Fibroblast of skin of abdomen (primary cell): Measurements from ENCODE around the gene ADGRA3.
"Not testable (repeated sequence)": the region's sequence is repeated elsewhere in the genome, so short reads cannot be mapped to it uniquely, and the experiment has no call there.

ENCODE experiments used
- DNase-seq: peaks from one replicate; pipeline ENCODE4 v3.0.0-alpha.2; 2013

Gene ADGRA3

GRCh38 chr4:22480675-22481327 lies 35.1 kb downstream of the ADGRA3 start:
- DNase-seq = no peak

DNA sequence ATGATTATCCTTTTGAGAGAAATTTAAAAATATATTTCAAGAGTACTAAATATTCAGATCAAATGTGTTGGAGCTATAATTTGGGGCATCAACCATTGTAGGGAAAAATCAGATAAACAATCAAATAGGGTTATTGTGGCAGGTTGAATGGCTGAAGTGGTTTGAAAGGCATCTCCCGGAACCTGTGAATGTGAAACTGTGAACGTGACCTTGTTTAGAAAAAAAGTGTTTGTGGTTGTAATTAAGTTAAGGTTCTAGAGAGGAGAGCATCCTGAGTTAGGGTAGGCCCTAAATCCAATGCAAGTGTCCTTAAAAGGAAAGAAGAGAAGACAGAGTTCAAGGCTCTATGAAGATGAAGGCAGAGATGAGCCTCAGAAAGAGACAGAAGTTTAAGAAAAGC lies 37.4 kb downstream of the ADGRA3 start:
- no peak for DNase-seq

DNA sequence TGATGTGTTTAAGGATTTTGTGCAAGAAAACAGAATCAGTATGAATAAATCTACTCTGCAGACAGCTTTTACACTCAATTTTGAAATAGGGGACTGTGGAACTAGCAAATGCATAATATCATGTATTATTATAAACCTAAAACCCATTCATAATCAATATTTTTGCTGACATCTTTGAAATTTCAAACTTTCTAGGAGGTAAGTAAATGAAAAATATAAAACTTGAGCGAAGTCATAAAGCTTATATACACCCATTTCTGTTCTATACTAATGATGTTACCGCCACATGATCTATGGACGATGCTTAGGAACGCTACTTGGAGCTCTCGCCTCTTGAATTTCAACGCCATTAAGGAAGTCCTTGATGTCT lies 38.1 kb downstream of the ADGRA3 start:
- no peak for DNase-seq

- DNase-seq = no peak
Observed at GRCh38 chr4:22477136-22477812, 38.6 kb downstream of the ADGRA3 start.

- DNase-seq = no peak
Observed at GRCh38 chr4:22476011-22476410, 39.9 kb downstream of the ADGRA3 start.

- DNase-seq = not testable (repeated sequence)
Observed at GRCh38 chr4:22475311-22475646, 40.6 kb downstream of the ADGRA3 start.

DNA sequence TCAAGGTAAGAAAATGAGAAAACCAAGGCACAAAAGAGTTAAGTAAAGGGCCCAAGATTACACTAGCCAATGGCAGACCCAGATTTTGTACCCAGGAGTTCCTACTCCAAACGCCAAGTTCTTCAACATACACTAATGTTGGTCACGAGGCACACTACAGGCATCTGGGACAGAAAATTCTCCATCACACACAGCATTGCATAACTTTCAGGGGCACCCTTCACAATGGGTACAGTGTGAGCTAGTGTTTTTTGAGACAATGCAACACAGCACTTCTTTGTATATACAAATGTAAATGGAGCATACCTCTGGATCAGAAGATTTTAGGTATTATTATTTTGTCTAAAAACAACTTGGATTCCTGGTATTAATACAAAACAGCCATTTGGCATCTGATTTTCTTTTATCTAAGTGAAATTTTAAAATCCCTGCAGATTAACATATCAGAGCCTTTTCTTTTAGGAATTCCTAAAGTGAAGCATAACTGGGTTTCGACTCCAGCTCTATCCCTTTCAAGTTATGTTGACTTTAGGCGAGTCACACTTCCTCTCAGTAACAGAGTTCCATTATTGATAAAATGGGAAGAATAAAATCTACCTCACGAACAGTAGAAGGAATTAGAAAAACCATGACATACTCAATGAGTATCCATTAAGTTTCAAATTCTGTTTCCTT lies 41.1 kb downstream of the ADGRA3 start:
- peak; percentile 47 for DNase-seq

- DNase-seq = peak; percentile 82
Observed at GRCh38 chr4:22473268-22473667, 42.6 kb downstream of the ADGRA3 start.

DNA sequence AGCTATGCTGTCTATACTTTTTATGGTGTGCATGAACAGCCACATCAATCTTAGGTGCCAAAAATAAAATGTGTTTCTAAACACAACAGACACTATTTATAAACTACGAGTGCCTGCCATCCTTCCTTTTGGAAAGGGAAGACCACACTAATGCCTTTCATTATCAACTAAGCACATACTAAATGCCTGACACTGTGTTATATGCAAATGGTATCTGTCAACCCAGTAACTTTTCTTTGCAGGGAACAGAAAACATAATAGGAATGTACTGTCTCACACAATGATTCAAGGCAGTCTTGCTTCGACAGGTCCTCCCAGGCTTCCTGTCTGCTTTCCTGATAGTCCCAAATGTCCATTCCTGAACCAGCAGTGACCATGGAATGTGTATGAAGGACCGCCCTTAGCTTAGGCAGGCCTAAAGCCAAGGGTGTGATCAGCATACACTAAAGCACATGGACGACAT lies 43.8 kb downstream of the ADGRA3 start:
- DNase-seq = peak; percentile 12

GRCh38 chr4:22471419-22471818 lies 44.4 kb downstream of the ADGRA3 start:
- DNase-seq = no peak

DNA sequence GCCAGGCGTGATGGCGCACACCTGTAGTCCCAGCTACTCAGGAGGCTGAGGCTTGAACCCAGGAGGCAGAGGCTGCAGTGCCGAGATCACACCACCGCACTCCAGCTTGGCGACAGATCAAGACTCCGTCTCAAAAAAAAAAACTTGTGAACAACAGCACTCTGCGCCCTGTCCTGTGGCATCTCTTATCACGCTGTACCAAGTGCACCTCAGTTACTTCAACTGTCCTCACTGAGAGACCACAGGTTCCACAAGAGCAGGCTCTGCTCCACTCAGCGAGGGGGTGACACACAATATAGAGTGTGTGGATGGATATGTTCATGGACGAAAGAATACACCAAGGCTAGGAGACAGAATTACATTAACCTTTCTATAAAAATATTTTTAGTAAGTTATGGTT lies 49.3 kb downstream of the ADGRA3 start:
- DNase-seq = no peak

DNA sequence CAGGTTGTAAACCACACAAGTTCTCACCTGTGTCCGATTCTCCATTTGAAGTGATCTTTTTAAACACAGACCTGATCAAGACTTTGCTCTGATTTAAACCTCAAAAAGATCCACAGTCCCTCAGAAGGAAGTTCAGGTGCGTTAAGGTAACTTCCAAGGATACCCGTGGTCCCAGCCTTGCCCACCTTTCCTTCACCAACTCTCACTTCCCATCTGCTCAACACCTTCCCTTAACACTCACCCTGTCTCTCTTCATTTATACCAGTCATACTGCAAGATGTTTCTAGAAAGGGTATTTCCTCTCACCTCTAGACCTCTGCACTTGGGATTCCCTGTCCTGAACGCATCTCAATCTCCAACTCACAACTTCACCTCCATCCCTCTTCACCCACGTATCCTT lies 49.9 kb downstream of the ADGRA3 start:
- DNase-seq = no peak

GRCh38 chr4:22465349-22465748 lies 50.5 kb downstream of the ADGRA3 start:
- no peak for DNase-seq

- DNase-seq = no peak
Observed at GRCh38 chr4:22463179-22463578, 52.7 kb downstream of the ADGRA3 start.

DNA sequence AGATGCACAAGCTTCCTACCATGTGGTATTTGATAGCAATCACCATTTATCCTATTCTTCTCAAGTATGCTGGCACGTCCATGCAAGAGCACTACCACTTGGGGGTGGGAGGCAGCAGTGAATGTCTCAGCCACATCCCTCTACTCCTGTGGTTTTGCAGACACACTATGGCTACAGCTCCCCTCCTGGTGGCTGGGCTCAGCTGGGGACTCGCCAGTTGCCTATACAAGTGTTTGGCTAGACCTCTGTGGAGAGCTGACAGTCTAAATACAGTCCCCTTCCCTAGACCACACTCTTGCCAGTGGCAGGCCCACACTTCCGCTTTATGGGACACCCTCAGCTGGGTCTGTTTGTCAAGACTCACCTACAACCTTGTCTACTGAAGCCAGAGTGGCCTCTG lies 53.2 kb downstream of the ADGRA3 start:
- no peak for DNase-seq

DNA sequence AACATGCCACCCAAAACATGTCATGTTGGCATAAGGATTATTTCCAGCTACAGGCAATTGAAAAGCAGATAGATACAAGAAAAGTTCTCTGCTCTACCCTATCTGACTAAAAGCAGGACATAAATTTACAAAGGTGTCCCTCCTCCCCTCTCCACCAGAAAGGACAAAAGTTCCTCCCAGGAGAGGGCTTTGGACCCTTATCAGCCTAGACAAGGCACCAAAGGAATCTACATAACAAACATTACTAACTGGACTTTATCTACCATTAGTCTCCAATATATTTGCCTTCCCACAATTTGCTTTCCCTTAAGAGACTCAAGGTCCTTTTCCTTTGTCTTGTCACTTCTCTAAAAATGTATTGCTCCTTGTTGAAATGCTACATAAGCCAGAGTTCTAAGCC lies 55.6 kb downstream of the ADGRA3 start:
- DNase-seq = no peak

DNA sequence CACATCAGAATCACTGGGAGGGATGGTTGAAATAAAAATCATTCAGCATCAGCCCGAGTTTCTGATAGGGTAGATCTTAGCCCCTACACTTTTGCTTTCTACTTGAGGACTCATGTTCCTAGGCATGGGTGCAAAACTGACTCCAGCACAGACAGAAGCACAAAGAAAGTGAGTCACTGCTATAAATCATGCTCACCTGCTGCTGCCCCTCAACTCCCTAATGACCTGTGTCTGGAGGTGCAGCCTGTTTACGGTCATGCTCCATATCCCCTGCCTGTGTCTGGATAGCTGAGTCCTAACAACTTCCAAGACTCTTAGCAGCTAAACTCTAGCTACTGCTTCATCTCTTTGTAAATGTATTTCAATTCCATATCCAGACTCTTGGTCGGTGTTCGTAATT lies 57.8 kb downstream of the ADGRA3 start:
- no peak for DNase-seq

- no peak for DNase-seq
Observed at GRCh38 chr4:22457348-22457747, 58.5 kb downstream of the ADGRA3 start.

DNA sequence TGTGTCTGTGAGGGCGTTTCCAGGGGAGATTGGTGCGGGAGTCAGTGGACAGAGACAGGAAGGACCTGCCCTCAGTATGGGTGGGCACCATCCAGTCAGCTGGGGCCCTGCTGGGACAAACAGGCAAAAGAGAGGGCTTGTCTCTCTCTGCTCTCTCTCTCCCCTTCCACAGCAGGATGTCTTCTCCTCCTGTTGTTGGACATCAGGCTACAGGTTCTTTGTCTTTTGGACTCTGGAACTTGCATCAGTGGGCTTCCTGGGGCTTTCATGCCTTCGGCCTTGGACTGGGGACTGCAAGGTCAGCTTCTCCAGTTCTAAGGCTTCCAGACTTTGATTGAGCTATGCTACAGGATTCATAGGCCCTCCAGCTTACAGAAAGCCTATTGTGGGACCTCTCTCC lies 59.6 kb downstream of the ADGRA3 start:
- no peak for DNase-seq

GRCh38 chr4:22454955-22455354 lies 60.9 kb downstream of the ADGRA3 start:
- DNase-seq = no peak

DNA sequence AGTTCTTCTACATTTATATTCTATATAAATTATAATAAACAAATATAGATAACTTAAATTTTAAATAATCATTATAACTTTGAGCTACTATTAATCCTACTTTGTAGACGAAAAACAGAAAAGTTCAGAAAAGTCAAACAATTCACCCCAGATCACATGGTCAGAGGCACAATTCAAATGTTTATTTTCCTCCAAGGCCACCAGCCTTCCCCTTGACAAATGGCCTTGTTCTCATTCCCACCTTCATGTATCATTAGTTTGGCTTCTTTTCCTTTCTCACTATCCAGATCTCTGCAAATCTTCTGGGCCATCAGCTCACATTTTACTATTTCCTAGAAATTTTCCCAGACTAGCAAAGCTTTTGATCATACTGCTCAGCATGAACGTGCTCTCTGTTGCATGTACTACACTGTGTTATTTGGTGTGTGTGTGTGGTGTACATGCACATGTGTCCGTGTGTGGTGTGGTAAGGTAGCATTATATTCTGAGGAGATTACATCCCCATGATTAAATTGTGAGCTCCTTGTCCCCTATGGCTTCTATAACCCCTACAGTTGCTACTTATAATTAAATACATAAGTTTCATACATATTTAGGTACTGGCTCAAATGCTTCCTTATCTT lies 61.5 kb downstream of the ADGRA3 start:
- no peak for DNase-seq

DNA sequence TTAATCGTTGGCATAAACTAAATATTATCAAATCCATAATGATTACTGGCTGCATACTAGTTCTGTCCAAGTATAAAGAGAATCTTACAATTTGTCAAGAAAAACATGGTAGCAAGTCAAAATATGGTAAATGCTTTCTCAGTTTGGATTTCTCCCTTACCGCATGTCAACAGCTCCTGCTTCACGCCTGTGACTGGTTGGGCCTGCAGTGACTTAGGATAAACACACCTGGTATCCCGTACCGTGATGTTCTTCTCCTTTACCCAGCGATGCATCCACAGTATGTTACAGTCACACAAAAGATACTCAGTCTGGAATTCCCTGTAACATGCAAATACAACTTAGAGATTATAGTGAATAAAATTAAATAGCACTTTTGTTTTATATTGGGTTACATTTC lies 71.1 kb downstream of the ADGRA3 start:
- DNase-seq = no peak

GRCh38 chr4:22442956-22443355 lies 72.9 kb downstream of the ADGRA3 start:
- DNase-seq = no peak

DNA sequence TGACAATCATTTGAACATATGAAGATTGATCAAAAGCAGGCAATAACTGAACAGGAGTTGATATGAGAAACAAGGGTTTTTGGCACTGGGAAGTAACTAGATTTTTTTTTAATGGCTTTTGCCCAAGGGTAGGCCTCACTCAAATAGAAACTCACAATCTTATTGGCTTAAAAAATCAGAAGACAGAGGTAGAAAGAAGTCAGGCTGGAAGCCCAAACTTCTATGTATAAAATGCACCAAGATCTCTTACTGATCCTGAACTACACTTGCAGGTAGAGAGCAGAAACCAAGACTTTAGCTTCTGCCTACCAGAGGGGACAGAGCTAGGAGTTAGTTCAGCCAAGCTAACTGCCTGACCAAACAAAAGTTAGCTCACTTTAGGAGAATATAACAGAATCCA lies 74.9 kb downstream of the ADGRA3 start:
- no peak for DNase-seq
